RWPE1 (cell line): ENCODE data around the gene ZCCHC24.

Experiments used
- CTCF ChIA-PET: fragments of 350-600 bp; sonication (Branson Sonifier 250); formaldehyde crosslinking; extraction: SDS; loops from one replicate; lab custom pipeline; 2021; lab: Yijun Ruan, JAX
- POLR2A ChIA-PET: fragments of 400-600 bp; formaldehyde crosslinking; extraction: SDS; loops from one replicate; lab custom pipeline; 2020; ENCODE audit warnings: antibody characterized with exemption; ENCODE audit not compliant: low non-redundant PET; lab: Yijun Ruan, JAX
- DNase-seq: peaks from one replicate; pipeline ENCODE4 v3.0.0; 2012; ENCODE audit warnings: low spot score
- H3K27ac ChIP-seq: fragments of 450-650 bp; 2 replicates; pipeline ENCODE4 v1.5.1; 2017
- TF ChIP-seq, protein P1 (sequence below): fragments of 450-650 bp; conservative IDR thresholded peaks from 2 replicates; pipeline ENCODE4 v1.5.1; 2017; ENCODE audit warnings: low read depth, mild to moderate bottlenecking

ZCCHC24 gene

DNA sequence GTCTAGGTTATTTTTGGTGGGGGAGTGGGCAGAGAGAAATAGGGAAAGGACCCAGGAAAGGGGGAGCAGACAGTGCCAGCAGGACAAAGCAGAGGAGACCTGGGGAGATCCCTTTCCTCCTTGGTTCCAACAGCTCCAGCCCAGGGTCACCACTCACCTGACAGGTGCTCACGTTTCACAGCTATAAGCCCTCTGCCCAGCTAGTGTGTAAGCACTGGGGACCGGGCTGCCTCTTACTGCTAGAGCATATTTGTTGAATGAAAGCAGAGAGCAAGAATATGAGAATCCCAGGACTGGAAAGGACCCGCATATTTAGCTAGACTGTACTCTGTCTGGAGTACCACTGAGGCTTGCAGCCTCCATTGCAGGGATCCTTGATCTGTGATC, 6.7 kb downstream of the ZCCHC24 start:
- CTCF ChIA-PET = interaction anchor here (0.5 kb wide), 1 partner anchor 597 kb away, joined by 3 read pairs; no protein-coding TSS in a partner anchor
- TF ChIP-seq, protein P1, sequence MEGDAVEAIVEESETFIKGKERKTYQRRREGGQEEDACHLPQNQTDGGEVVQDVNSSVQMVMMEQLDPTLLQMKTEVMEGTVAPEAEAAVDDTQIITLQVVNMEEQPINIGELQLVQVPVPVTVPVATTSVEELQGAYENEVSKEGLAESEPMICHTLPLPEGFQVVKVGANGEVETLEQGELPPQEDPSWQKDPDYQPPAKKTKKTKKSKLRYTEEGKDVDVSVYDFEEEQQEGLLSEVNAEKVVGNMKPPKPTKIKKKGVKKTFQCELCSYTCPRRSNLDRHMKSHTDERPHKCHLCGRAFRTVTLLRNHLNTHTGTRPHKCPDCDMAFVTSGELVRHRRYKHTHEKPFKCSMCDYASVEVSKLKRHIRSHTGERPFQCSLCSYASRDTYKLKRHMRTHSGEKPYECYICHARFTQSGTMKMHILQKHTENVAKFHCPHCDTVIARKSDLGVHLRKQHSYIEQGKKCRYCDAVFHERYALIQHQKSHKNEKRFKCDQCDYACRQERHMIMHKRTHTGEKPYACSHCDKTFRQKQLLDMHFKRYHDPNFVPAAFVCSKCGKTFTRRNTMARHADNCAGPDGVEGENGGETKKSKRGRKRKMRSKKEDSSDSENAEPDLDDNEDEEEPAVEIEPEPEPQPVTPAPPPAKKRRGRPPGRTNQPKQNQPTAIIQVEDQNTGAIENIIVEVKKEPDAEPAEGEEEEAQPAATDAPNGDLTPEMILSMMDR = no peak
- H3K27ac ChIP-seq = no peak overlapping the region
- DNase-seq = no peak
- POLR2A ChIA-PET = no interaction called here

DNA sequence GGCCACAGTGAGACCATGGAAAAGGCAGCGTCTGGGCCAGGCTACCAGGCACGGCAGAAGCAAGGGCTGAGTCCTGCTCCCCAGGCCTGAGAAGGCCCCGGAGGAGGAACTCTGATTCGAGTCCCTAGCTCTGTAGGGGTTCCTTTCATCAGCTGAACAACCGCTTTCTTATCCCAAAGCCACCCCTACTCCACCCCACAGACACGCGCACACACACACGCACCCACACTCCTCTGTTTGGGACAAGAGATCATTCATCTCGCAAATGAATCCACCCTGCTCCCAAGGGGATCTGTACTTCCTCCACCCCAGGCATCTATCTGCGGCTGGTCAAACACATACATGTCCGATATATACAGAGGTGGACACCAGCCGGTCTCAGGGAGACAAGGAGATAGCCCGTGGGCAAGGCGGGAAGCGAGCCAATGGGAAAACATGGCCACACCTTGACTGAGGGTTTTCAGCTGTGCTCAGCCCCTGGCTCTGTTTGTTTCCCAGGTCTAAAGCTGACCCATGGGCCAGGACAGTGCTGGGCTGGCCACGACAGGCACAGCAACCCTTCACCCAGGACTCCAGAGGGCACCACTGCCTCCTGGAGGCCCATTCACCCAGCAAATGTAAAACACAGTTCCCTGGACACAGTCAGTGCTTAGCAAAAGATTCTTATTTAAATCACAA, 7.3 kb downstream of the ZCCHC24 start:
- ChIA-PET POLR2A (no interaction called here), CTCF (interaction anchor here (0.5 kb wide), 1 partner anchor 598 kb away, joined by 3 read pairs; no protein-coding TSS in a partner anchor)

DNA sequence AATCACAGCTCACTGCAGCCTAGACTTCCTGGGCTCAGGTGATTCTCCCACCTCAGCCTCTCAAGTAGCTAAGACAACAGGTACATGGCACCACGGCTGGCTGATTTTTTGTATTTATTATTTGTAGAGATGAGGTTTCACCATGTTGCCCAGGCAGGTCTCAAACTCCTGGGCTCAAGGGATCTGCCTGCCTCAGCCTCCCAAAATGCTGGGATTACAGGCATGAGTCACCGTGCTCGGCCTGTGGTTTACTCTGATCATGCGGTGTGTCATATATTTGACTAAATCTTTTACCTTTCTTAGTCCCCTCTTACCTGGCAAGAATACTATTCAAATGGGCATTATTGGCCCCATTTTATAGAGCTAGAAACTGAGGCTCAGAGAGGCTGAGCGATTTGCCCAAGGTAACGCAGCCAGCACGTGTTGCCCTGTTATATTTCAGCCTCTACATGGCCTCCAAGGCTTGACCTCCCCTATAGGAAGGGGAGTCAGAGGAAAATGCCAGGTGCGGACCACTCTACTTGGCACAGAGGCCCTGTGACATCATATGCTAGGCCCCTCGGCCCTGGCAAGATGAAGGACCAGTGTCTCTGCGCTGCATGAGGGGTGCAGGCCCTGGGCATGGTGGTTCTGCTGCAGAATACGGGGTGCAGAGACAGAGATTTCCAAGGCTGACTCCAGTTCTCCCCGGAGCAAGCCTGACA, 8.2 kb downstream of the ZCCHC24 start:
- TF ChIP-seq, protein P1 = no peak
- ChIA-PET CTCF (no interaction called here), POLR2A (interaction anchor here (0.7 kb wide), 1 partner anchor 17 kb away, joined by 3 read pairs; no protein-coding TSS in a partner anchor)
- DNase-seq = peak; percentile 34
- H3K27ac ChIP-seq = peak overlapping the region; percentile 30; the same call in 1 of the 2 replicates

More for the DNA sequence above, 7.3 kb downstream of the ZCCHC24 start:
- TF ChIP-seq, protein P1 = no peak
- peak overlapping the region; percentile 7; the same call in 1 of the 2 replicates for H3K27ac ChIP-seq
- no peak for DNase-seq

DNA sequence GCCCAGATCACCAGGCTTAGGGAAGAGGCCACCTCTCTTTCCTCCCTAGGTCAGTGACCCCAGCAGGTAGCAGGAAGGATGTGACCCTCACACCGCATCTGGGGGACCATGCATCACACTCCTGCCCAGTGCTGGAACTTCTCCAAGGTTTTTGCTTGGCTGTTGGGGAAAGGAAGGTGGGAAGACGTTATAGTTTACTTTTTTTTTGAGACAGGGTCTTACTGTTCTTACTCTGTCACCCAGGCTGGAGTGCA, 8.6 kb downstream of the ZCCHC24 start:
- DNase-seq = no peak
- ChIA-PET POLR2A (interaction anchor here (0.7 kb wide), 1 partner anchor 18 kb away, joined by 3 read pairs; no protein-coding TSS in a partner anchor), CTCF (no interaction called here)
- TF ChIP-seq, protein P1 = no peak
- peak overlapping the region; percentile 30; the same call in 1 of the 2 replicates for H3K27ac ChIP-seq

DNA sequence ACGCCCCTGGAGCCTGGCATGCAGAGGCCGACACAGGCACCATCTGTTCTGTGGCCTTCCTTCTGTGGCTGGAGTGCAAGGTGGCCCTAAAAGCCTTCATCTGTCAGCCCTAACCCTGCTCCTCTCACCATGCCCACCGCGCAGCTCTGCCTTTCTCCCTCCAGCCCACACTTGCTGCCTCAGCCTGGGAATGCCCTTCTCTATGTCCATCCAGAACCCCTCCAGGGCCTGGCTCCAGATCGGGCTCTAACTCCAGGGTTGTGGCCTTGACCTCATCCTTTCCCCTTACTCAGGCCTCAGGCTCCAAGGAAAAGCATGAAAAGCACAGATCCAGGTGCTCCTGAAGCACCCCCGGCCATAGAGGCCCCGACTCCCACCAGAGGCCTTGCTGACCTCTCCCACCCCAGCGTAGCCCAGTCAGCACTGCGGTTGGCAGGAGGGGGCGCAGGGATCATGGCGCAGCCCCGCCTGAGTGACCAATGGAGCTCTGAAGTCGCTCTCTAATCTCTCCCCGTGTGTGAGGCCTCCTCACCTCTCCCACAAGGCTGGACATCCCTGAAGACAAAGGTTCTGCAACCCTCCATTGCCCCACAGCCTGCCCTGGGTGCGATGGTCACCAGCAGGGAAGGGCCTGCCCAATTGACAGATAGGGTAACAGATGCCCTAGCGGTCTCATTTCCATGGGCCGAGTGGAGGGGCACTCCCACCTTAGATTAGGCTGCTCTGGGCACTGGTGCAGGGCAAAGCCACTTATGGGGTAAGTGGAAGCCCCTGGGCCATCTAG, 9.2 kb downstream of the ZCCHC24 start:
- TF ChIP-seq, protein P1 = no peak
- peak overlapping the region; percentile 30; the same call in 1 of the 2 replicates for H3K27ac ChIP-seq
- POLR2A ChIA-PET = no interaction called here
- DNase-seq = no peak
- CTCF ChIA-PET = no interaction called here
